ENCODE measurements around the gene RAI1.

The RAI1 gene

DNA sequence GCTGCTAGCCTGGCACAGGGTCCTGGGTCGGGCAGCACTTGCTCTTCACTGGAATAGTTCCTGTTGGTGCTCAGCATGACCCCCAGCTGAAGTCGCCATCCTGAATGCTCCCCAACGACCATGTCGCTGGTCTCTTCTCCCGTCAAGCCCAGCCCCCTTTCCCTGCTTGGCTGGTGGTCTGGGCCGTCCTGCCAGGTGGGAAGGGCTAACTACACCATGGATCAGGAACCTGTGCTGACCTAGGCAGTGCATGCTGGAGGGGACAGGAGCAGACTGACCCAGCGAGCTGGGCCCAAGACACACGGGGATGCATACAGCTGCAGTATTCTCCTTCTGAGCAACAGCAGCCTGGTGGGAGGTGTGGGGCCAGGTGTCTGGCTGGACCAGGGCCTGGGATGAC is 164.7 kb downstream of the RAI1 start:
- DNase-seq (ENCODE audit: low read depth in 2 of 2), result no peak

DNA sequence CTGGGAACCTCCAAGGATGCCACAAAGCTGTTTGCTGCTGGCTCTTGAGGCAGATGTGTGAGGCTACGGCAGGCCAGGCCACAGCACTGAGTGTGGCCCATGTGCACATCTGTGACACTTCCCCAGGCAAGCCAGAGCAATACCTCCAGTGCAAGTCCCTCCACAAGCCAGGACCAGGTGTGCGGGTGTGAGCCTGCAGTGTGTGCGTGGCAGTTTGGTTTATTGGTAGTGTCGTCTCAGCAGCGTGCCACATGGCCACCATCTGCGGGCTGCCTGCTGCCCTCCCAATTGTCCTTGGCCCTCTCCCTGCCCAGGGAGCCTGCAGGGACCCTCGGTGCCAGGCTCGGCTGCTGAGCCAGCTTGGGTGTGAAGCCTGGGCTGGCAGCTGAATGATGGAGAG is 165.4 kb downstream of the RAI1 start:
- no peak for DNase-seq (ENCODE audit: low read depth in 2 of 2)

GRCh38 chr17:17847118-17847689 is 165.9 kb downstream of the RAI1 start:
- no peak for DNase-seq (ENCODE audit: low read depth in 2 of 2)

- no peak for DNase-seq (ENCODE audit: low read depth in 2 of 2)
These were observed 166.5 kb downstream of the RAI1 start for GRCh38 chr17:17847726-17848125.

- DNase-seq (ENCODE audit: low read depth in 2 of 2), result no peak
These were observed 167.2 kb downstream of the RAI1 start for GRCh38 chr17:17848311-17849082.

GRCh38 chr17:17849147-17849820 is 168.0 kb downstream of the RAI1 start:
- peak; percentile 66 for DNase-seq (ENCODE audit: low read depth in 2 of 2)

DNA sequence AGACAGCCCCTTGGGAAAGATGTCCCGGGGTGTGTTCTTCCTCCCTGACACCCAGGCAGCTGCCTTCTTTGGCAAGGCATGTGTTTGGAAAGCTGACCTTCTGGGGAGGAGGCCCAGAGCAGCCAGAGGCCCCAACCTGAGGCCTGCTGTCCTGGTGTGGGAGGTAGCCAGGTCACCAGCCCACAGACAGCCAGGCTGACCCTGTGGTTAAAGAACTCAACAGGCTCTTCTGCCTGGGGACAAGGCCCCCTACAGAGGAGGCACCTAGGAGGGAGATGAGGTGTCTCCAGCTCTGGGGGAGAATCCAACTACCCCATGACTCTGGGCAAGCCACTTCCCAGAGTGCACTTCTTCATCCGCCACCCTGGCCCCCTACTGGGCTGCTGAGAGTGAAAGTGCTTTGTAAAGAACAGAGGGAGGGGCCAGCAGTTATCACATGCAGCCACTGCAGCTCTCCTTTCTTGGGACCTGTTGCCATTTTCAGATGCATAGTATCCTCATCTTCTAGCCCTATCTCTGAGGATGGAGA is 168.7 kb downstream of the RAI1 start:
- DNase-seq (ENCODE audit: low read depth in 2 of 2), result no peak

DNA sequence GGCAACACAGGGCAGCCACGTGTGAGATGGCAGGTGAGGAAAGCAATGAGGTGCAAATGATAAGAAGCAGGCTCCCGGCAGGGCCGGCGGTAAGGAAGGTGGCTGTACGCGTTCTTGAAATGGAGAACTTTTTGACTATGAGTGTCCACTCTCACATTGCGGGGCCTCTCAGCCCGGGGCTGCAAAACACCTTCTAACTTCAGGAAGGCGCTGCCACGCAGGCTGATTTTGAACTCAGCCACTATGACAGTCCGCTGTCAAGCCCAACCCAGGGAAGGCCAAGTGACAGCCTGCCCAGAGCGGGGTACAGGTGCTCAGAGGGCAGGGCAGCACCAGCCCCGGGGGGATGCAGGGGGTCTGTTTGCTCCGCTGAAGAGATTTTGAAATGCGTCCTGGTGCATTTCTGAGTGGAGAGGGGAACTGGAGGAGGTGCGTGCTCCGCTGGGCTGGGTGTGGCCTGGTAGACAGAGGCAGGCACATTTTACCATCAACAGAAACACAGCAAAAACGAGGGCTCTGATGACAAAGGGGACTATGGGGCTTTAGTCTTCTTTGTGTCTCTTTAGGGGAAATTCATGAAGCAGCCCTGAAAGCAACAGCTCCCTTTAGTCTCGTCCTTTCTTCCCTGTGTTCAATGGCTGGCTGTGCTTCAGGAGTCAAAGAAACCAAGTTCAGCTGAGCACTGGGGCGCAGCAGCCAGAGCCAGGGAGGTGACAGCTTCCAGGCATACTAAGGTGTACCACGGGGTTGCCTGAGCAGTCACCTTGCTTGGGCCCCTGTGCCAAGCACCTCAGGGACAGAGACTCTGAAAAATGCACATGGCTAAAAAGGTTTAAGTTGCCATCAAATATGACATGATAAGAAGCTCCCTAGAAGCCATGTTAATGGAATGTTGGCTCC is 170.1 kb downstream of the RAI1 start:
- DNase-seq (ENCODE audit: low read depth in 2 of 2), result no peak

GRCh38 chr17:17852930-17853329 is 171.7 kb downstream of the RAI1 start:
- DNase-seq (ENCODE audit: low read depth in 2 of 2), result no peak

GRCh38 chr17:17853811-17854447 is 172.7 kb downstream of the RAI1 start:
- no peak for DNase-seq (ENCODE audit: low read depth in 2 of 2)

DNA sequence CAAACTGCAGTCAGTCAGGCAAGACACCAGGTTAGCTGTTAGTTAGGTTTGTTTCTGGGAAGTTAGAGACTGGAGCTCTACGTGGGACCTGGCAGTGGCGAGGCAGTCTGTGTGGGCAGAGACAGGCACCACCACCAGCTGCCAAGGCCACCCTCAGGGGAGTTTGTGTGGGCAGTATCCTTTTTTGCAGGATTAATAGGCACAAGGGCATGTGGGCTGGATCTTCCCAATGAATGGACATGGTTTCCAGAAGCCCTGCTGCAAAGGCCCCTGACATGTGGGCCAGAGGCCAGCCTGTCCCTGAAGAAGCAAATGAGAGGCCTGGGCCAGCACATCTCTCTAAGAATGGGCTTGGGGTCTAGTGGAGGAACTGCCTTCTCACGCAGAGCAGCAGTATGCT is 174.7 kb downstream of the RAI1 start:
- no peak for DNase-seq (ENCODE audit: low read depth in 2 of 2)

GRCh38 chr17:17856386-17856785 is 175.1 kb downstream of the RAI1 start:
- no peak for DNase-seq (ENCODE audit: low read depth in 2 of 2)

DNA sequence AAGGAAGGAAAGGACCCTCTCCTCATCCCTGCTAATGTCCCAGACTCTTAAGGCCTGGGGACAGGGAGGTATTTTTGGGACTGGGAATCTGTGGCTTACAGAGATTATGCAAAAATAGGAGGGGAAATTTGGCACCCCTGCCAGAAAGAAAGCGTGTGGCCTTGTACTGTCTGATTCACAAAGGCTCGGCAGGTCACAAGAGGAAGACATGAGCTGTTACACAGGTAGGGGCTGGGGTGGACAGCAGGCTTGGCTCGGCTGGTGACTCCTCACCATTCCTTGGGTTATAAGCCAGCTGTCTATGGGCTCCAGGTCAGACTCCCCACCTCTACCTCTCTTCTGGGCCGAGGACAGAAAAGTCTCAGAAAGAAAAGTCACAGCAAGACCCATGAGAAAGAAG is 176.2 kb downstream of the RAI1 start:
- DNase-seq (ENCODE audit: low read depth in 2 of 2), result no peak

DNA sequence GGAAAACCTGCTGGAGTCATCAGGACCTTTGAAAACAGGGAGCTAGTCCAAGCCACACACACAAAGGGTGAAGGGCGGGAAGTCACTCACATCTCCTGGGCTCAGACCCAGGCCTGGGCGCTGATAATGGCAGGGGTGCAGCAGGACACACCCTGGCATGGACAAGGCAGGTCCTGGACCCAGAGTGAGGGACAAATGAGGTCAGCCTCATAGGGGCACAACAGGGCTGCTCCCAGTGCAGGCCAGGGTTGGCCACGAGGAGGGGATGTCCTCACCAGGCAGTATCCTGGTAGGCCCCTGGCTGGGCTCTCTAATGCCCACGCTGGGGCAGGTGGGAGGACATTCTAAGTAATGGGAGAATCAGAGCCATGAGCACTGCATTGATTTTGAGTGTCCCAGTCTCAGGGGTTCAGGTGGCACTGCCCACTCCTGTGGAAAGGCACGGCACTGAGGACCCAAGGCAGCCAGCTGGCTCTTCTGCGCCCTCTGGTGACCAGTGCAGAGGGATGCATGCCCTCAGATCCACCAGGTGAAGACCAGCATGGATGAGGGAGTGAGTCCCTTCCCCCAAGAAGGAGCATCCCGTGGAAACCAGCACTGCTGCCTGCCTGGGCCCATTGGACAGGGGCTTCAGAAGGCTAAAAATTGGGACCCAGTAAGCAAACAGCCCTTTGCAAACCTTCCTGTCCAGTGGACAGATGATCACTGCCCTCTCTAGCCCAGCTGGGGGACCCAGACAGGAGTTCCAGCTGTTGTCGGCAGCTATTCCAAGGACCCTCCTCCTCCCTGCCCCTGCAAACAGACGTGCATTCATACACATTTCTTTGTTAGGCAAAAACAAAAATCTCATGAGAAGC is 178.9 kb downstream of the RAI1 start:
- DNase-seq (ENCODE audit: low read depth in 2 of 2), result peak; percentile 46 to 55

GRCh38 chr17:17860766-17861107 is 179.5 kb downstream of the RAI1 start:
- no peak for DNase-seq (ENCODE audit: low read depth in 2 of 2)

All from stimulated activated CD8-positive, alpha-beta memory T cell treated with anti-CD3 and anti-CD28 coated beads, Interleukin-2, amount 100 ng/mL, for 1 hour (primary cell).